CD1c-positive myeloid dendritic cell (primary cell): ENCODE results near the gene NR1H2.
"Not testable (repeated sequence)": the region's sequence is repeated elsewhere in the genome, so short reads cannot be mapped to it uniquely, and the experiment has no call there.

ENCODE experiments used
- DNase-seq: peaks from one replicate; pipeline ENCODE4 v3.0.0-alpha.2; 2016; ENCODE audit errors: extremely low spot score

Gene NR1H2

DNA sequence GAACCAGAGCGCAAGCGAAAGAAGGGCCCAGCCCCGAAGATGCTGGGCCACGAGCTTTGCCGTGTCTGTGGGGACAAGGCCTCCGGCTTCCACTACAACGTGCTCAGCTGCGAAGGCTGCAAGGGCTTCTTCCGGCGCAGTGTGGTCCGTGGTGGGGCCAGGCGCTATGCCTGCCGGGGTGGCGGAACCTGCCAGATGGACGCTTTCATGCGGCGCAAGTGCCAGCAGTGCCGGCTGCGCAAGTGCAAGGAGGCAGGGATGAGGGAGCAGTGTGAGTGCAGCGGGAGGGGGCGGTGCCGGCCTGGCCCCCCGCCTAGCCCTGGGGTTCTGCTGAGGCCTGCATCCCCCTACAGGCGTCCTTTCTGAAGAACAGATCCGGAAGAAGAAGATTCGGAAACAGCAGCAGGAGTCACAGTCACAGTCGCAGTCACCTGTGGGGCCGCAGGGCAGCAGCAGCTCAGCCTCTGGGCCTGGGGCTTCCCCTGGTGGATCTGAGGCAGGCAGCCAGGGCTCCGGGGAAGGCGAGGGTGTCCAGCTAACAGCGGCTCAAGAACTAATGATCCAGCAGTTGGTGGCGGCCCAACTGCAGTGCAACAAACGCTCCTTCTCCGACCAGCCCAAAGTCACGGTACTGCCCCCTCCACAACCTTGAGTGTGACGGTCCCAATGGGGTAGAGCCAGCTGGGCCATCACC, 2.1 kb downstream of the NR1H2 start:
- no peak for DNase-seq

DNA sequence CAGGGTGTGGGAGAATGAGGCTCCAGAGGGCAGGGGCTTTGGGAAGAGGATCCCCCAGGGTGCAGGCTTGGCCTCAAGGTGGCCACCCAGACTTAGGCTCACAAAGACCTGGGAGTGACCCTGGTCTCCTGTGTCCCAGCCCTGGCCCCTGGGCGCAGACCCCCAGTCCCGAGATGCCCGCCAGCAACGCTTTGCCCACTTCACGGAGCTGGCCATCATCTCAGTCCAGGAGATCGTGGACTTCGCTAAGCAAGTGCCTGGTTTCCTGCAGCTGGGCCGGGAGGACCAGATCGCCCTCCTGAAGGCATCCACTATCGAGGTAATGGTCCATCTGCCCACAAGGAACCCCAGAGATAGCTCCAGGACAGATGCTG, 2.6 kb downstream of the NR1H2 start:
- DNase-seq = no peak

DNA sequence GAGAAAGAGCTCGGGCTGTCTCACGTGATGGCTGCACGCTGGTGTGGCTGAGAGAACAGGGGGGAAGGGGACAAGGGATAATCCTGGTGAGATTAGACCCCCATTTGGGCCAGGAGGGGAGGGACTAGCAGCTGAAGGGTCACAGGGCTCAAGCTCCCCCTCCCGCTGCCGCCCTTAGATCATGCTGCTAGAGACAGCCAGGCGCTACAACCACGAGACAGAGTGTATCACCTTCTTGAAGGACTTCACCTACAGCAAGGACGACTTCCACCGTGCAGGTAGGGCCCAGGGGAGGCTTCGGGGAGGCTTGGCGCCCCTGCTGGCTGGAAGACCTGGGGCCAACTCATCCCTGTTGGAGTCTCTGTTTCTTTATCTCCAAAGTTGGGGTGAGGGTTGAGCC, 3.3 kb downstream of the NR1H2 start:
- no peak for DNase-seq

DNA sequence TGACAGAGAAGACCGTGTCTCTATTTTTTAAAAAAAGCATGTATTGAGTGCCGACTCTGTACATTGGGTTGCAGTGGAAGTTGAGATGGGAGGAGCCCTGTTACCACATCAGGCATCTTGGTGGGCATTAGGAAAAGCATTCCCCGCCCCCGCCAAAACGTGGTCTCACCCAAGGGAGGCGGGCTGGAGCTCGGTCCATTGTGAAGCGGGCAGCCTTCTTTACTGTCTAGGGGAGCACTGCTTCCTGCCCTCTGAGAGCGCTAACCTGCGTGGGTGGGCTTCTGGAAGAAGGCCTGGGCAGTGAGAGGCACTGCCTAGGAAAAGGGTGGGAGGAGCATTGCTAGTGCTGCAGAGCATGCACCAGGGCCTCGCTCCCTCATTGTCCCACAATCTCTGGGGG, 3.9 kb downstream of the NR1H2 start:
- DNase-seq = no peak

DNA sequence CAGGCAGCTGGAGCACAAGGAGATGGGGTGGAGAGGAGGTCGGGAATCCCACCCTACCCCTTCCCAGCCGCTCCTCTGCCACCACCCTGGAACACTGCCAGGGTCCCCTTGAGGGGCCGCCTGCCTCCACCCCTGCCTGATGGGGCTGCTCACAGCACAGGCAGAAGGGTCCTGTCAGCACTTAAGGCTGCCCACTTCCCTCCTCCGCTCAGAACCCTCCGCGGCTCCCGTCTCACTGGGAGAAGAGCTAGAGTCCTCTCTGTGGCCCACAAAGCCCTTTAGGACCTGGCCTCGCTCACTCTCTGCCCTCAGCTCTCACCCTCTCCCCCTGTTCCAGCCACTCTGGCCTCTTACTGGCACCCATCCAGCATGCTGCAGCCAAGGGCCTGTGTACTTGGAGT, 4.5 kb downstream of the NR1H2 start:
- no peak for DNase-seq

DNA sequence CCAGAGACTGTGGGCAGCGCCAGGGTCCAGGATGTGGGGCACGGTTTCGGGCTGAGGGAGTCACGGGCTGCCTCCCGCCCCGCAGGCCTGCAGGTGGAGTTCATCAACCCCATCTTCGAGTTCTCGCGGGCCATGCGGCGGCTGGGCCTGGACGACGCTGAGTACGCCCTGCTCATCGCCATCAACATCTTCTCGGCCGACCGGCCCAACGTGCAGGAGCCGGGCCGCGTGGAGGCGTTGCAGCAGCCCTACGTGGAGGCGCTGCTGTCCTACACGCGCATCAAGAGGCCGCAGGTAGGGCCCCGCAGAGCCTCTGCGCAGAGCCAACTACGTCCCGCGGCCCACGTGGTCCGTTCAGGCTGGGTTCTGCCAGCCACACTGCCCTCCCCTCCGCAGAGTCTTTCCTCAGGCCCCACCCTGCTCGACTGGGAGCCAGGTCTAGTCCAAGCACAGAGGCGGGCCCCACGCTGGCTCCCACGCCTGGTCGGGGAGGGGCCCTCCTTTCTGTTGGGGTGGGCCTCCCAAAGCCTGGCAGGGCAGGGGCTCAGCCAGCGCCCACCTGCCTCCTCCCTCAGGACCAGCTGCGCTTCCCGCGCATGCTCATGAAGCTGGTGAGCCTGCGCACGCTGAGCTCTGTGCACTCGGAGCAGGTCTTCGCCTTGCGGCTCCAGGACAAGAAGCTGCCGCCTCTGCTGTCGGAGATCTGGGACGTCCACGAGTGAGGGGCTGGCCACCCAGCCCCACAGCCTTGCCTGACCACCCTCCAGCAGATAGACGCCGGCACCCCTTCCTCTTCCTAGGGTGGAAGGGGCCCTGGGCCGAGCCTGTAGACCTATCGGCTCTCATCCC, 5.8 kb downstream of the NR1H2 start:
- DNase-seq = no peak

GRCh38 chr19:50383001-50383851, 7.0 kb downstream of the NR1H2 start:
- no peak for DNase-seq

GRCh38 chr19:50383852-50384684, 7.8 kb downstream of the NR1H2 start, which contains the start of gene POLD1:
Gene POLD1 (plus strand): TSS chr19:50384347. CDS start chr19:50398852, 14,505 bp downstream.
- DNase-seq = peak; percentile 100

DNA sequence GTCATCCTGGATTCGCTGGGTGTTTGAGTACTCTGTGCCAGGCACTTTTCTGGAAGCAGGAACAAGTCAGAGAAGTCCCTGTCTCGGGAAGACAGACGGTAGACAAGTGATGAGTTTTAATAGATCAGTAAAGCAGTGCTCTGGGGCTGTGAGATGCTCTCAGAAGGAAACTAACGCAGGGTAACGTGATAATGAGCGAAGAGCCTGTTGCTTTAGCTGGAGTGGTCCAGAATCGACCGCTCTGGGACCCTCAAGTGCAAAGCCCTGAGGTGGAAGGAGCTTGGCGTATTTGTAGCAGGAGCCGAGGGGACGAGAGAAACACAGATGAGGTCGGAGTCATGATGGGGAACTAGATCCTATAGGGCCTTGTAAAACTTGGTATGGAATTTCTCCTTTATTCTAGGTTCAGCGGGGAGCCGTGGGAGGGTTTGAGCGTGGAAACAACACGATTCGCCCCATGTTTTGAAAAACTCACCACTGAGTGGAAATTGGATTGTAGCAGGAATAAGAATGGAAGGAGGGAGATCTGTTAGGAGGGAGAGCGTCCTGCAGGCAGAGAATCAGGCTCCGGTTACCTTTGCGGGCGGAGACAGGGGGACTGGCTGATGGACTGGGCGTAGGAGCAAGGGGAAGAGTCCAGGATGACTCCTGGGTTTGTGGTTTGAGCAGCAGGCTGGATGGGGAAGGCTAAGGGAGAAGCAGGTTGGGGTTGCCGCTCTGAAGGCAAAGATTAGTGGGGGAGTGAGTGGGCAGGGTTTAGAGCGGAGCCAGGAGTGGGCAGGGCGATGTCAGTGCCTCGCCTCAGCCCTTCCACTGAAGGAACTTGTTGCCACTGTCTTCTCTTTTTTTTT, 8.7 kb downstream of the NR1H2 start:
- DNase-seq = peak; percentile 92

- DNase-seq = peak; percentile 83
Observed at GRCh38 chr19:50387176-50387867, 11.1 kb downstream of the NR1H2 start.

DNA sequence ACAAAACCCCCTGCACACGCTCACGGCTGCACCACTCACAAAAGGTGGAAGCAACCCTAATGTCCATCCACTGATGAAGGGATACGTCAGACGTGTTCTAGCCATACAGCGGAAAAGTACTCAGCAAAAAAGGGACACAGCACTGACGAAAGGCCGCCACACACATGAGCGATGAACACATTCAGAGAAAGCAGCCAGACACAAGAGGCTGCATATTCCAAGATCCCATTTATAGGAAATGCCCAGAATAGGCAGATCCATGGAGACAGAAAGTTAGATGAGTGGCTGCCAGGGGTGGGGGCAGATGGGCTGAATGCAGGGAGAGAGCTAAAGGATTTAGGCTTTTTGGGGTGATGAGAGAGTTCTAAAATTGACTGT, 11.6 kb downstream of the NR1H2 start:
- no peak for DNase-seq

GRCh38 chr19:50390295-50390694, 14.0 kb downstream of the NR1H2 start:
- not testable (repeated sequence) for DNase-seq

DNA sequence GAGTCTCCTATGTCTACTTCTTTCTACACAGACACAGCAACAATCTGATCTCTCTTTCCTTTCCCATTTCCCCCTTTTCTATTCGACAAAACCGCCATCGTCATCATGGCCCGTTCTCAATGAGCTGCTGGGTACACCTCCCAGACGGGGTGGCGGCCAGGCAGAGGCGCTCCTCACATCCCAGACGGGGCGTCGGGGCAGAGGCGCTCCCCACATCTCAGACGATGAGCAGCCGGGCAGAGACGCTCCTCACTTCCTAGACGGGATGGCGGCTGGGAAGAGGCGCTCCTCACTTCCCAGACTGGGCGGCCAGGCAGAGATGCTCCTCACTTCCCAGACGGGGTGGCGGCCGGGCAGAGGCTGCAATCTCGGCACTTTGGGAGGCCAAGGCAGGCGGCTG, 14.7 kb downstream of the NR1H2 start:
- DNase-seq = not testable (repeated sequence)

- no peak for DNase-seq
Observed at GRCh38 chr19:50392759-50393158, 16.5 kb downstream of the NR1H2 start.

DNA sequence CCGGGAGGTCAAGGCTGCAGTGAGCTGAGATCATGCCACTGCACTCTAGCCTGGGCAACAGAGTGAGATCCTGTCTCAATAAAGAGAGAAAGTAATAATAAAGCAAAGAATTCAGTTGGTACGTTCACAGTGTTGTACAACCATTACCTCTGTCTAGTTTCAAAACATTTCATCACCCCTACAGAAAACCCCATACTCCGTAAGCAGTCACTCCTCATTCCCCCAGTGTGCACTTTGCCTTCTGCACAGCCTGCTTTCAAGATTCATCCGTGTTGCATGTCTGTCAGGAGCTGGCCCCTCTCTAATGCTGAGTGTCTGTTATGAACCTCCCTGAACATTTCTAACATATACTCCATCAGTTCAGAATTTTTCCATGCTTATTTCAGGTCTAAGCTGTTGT, 17.3 kb downstream of the NR1H2 start:
- DNase-seq = no peak

GRCh38 chr19:50394017-50394416, 17.8 kb downstream of the NR1H2 start:
- DNase-seq = no peak

GRCh38 chr19:50398675-50399367, 22.6 kb downstream of the NR1H2 start:
- no peak for DNase-seq

DNA sequence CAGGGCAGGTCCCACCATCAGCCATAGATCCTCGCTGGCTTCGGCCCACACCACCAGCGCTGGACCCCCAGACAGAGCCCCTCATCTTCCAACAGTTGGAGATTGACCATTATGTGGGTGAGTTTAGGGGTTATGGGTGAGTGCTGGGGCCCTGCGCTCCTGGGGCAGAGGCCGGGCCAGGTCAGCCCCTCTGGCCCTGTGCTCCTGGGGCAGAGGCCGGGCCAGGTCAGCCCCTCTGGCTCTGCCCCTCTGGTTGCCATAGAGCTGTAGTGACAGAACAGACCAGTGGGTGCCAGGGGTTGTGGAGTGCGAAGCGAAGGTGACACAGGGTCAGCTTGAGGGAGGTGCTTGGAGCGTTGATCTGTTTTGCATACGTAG, 23.1 kb downstream of the NR1H2 start:
- DNase-seq = no peak
